H1 (cell line): ENCODE results near the gene TOMM22. TPM values are rescaled to one million over a fixed set of nuclear protein-coding genes. Genes with fewer than 3 reads are reported as not detected.

ENCODE experiments used
- CTCF ChIA-PET: fragments of 300-600 bp; sonication (Branson Sonifier 250); formaldehyde crosslinking; loops from one replicate; lab custom pipeline; 2021; ENCODE audit not compliant: partially characterized antibody; lab: Charles Lee
- POLR2A ChIA-PET: fragments of 300-600 bp; sonication (Branson Sonifier 250); formaldehyde crosslinking; loops from one replicate; lab custom pipeline; 2021; ENCODE audit warnings: inconsistent platforms; ENCODE audit not compliant: partially characterized antibody; lab: Charles Lee
- DNase-seq, 2 experiments: peaks; one replicate each; pipeline versions ENCODE4 v3.0.0 to v3.0.0-alpha.2; 2010 to 2022; ENCODE audit warnings: low spot score in 2 of 2, low read depth in 1 of 2, mixed read lengths in 1 of 2
- FAIRE-seq: peaks from 2 replicates; lab custom pipeline; 2011; peaks lifted over from hg19 to GRCh38; lab: Jason Lieb, UNC
- H2AFZ ChIP-seq: 2 replicates; pipeline ENCODE4 v1.8.1; 2012; ENCODE audit warnings: low read length, inconsistent platforms
- H2AK5ac ChIP-seq: 2 replicates; pipeline ENCODE4 v1.6.1; 2013; ENCODE audit warnings: low read depth, low read length
- H2BK120ac ChIP-seq: replicated peaks from 2 replicates; pipeline ENCODE3; 2013; ENCODE audit warnings: low read depth, low read length, inconsistent platforms
- H2BK12ac ChIP-seq: 2 replicates; pipeline ENCODE4 v1.6.1; 2013; ENCODE audit warnings: low read depth, low read length
- H2BK15ac ChIP-seq: 2 replicates; pipeline ENCODE4 v1.6.1; 2013; ENCODE audit warnings: low read length
- H2BK20ac ChIP-seq: 2 replicates; pipeline ENCODE4 v1.6.1; 2013; ENCODE audit warnings: low read length
- H2BK5ac ChIP-seq: 2 replicates; pipeline ENCODE4 v1.6.1; 2013; ENCODE audit warnings: low read depth, low read length
- H3K14ac ChIP-seq: 2 replicates; pipeline ENCODE4 v1.6.1; 2013; ENCODE audit warnings: inconsistent platforms; ENCODE audit not compliant: insufficient read length
- H3K18ac ChIP-seq: 2 replicates; pipeline ENCODE4 v1.6.1; 2013; ENCODE audit warnings: low read length; ENCODE audit errors: extremely low read depth
- H3K23ac ChIP-seq: 2 replicates; pipeline ENCODE4 v1.6.1; 2013; ENCODE audit warnings: inconsistent platforms; ENCODE audit not compliant: insufficient read length
- H3K23me2 ChIP-seq: 2 replicates; pipeline ENCODE4 v1.6.1; 2013; ENCODE audit warnings: low read depth, low read length
- H3K27ac ChIP-seq: 2 replicates; pipeline ENCODE4 v1.6.1; 2011; ENCODE audit warnings: low read depth, low read length, inconsistent platforms
- H3K27me3 ChIP-seq, 4 experiments: replicated peaks in 1 of 4; 1 replicate in 1 of 4; 2 replicates in 3 of 4; pipeline versions ENCODE4 v1.6.1 to v1.8.1; 2011 to 2013; ENCODE audit warnings: low read length in 3 of 4, mild to moderate bottlenecking in 3 of 4, inconsistent platforms in 2 of 4, mixed read lengths in 2 of 4, moderate library complexity in 1 of 4; ENCODE audit not compliant: control insufficient read depth in 3 of 4, insufficient read depth in 3 of 4; ENCODE audit errors: extremely low read depth in 1 of 4
- H3K36me3 ChIP-seq, 4 experiments: 2 replicates each; pipeline versions ENCODE4 v1.6.1 to v1.8.1; 2011 to 2013; ENCODE audit warnings: mild to moderate bottlenecking in 4 of 4, low read length in 3 of 4, moderate library complexity in 2 of 4, control low read depth in 1 of 4, inconsistent platforms in 1 of 4; ENCODE audit not compliant: insufficient read depth in 4 of 4, control insufficient read depth in 2 of 4
- H3K4ac ChIP-seq: replicated peaks from 2 replicates; pipeline ENCODE3; 2013; ENCODE audit warnings: low read length, low read depth, mixed read lengths, inconsistent platforms; ENCODE audit not compliant: insufficient read length
- H3K4me1 ChIP-seq, 4 experiments: replicated peaks in 1 of 4; 1 replicate in 1 of 4; 2 replicates in 3 of 4; pipeline versions ENCODE4 v1.6.1 to v1.8.1; 2011 to 2013; ENCODE audit warnings: low read length in 3 of 4, inconsistent platforms in 2 of 4, mixed read lengths in 1 of 4; ENCODE audit not compliant: insufficient read depth in 4 of 4, control insufficient read depth in 3 of 4
- H3K4me2 ChIP-seq, 2 experiments: 2 replicates each; pipeline versions ENCODE4 v1.6.1 to v1.8.1; 2011 to 2013; ENCODE audit warnings: low read depth in 2 of 2, low read length in 2 of 2, control low read depth in 1 of 2, inconsistent platforms in 1 of 2, mild to moderate bottlenecking in 1 of 2; ENCODE audit not compliant: insufficient read depth in 1 of 2
- H3K4me3 ChIP-seq, 4 experiments: fragments of 200-600, 300-600 bp in 1 of 4; sonication (generic), shearing (Covaris generic), sonication (Bioruptor Twin) in 1 of 4; 2 replicates each; pipeline versions ENCODE4 v1.5.1 to v1.8.1; 2011 to 2016; ENCODE audit warnings: low read length in 4 of 4, low read depth in 3 of 4, control low read depth in 2 of 4, inconsistent platforms in 2 of 4, mild to moderate bottlenecking in 2 of 4, mixed read lengths in 1 of 4, moderate library complexity in 1 of 4; ENCODE audit not compliant: insufficient read depth in 2 of 4; ENCODE audit errors: extremely low read depth in 1 of 4
- H3K56ac ChIP-seq: replicated peaks from 2 replicates; pipeline ENCODE3; 2013; ENCODE audit warnings: low read depth, mild to moderate bottlenecking, mixed read lengths, low read length, inconsistent platforms; ENCODE audit not compliant: insufficient read length
- H3K79me1 ChIP-seq: 2 replicates; pipeline ENCODE4 v1.6.1; 2013; ENCODE audit warnings: low read depth, low read length, control low read depth
- H3K79me2 ChIP-seq, 2 experiments: 2 replicates each; pipeline versions ENCODE4 v1.6.1 to v1.8.1; 2012 to 2013; ENCODE audit warnings: low read length in 2 of 2, mild to moderate bottlenecking in 2 of 2, inconsistent platforms in 1 of 2; ENCODE audit not compliant: insufficient read depth in 2 of 2, control insufficient read depth in 1 of 2
- H3K9ac ChIP-seq, 4 experiments: replicated peaks in 1 of 4; 1 replicate in 1 of 4; 2 replicates in 3 of 4; pipeline versions ENCODE4 v1.6.1 to v1.8.1; 2011 to 2013; ENCODE audit warnings: low read depth in 3 of 4, low read length in 3 of 4, control low read depth in 2 of 4, mild to moderate bottlenecking in 2 of 4, moderate library complexity in 2 of 4, inconsistent platforms in 1 of 4; ENCODE audit errors: extremely low read depth in 1 of 4
- H3K9me3 ChIP-seq, 2 experiments: 2 replicates each; pipeline versions ENCODE4 v1.6.1 to v1.8.1; 2012 to 2013; ENCODE audit warnings: mild to moderate bottlenecking in 2 of 2, moderate library complexity in 2 of 2, control low read depth in 1 of 2, inconsistent platforms in 1 of 2, low read depth in 1 of 2, low read length in 1 of 2, mixed read lengths in 1 of 2; ENCODE audit not compliant: insufficient read depth in 2 of 2
- H4K20me1 ChIP-seq, 2 experiments: replicated peaks in 1 of 2; 2 replicates each; pipeline versions ENCODE3 to v1.8.1; 2011 to 2013; ENCODE audit warnings: inconsistent platforms in 2 of 2, low read length in 2 of 2, mild to moderate bottlenecking in 1 of 2; ENCODE audit not compliant: insufficient read depth in 2 of 2, control insufficient read depth in 1 of 2
- H4K5ac ChIP-seq: 2 replicates; pipeline ENCODE4 v1.6.1; 2013; ENCODE audit warnings: low read length, low read depth, mixed read lengths, inconsistent platforms; ENCODE audit not compliant: insufficient read length
- H4K8ac ChIP-seq: 2 replicates; pipeline ENCODE4 v1.8.0; 2013; ENCODE audit warnings: mild to moderate bottlenecking, moderate library complexity, low read length, inconsistent platforms; ENCODE audit not compliant: insufficient read depth; ENCODE audit errors: extremely low read depth
- H4K91ac ChIP-seq: replicated peaks from 2 replicates; pipeline ENCODE3; 2013; ENCODE audit warnings: low read length, mixed read lengths, inconsistent platforms; ENCODE audit not compliant: insufficient read length
- CEBPB ChIP-seq: IDR thresholded peaks from 2 replicates; pipeline ENCODE4 v1.6.1; 2012; ENCODE audit warnings: low read depth, low read length
- KDM4A ChIP-seq: IDR thresholded peaks from one replicate; pipeline ENCODE4 v1.7.1; 2012; ENCODE audit warnings: low read depth, mild to moderate bottlenecking, moderate library complexity, low read length, inconsistent platforms; ENCODE audit not compliant: severe bottlenecking
- PHF8 ChIP-seq: fragments of 200-600 bp; sonication (generic); conservative IDR thresholded peaks from 2 replicates; pipeline ENCODE4 v1.7.1; 2012; ENCODE audit warnings: low read depth, mild to moderate bottlenecking, inconsistent platforms, low read length, moderate library complexity
- POLR2A ChIP-seq, 2 experiments: IDR thresholded peaks; 1 replicate in 1 of 2; 2 replicates in 1 of 2; pipeline ENCODE4 v1.6.1; 2011; ENCODE audit warnings: low read depth in 2 of 2, low read length in 2 of 2, mild to moderate bottlenecking in 2 of 2; ENCODE audit errors: control extremely low read depth in 1 of 2
- SIN3A ChIP-seq, 2 experiments: IDR thresholded peaks in 1 of 2; conservative IDR thresholded peaks in 1 of 2; 2 replicates each; pipeline ENCODE4 v1.6.1; 2011 to 2012; ENCODE audit warnings: low read length in 2 of 2, improper control_type of control experiment in 1 of 2, low read depth in 1 of 2, mild to moderate bottlenecking in 1 of 2
- WGBS, 2 experiments: shearing (Covaris generic) in 1 of 2; methylation state at CpG; one replicate each; pipeline versions ENCODE4 v1.1.6 to v1.1.7; 2013 to 2015; ENCODE audit warnings: low lambda C conversion rate in 2 of 2, mixed read lengths in 2 of 2, inconsistent platforms in 1 of 2, low coverage in 1 of 2, missing lambda C conversion rate in 1 of 2; ENCODE audit not compliant: insufficient replicate concordance in 2 of 2, insufficient coverage in 1 of 2, insufficient read length in 1 of 2; ENCODE audit errors: extremely low coverage in 1 of 2, missing lambda C conversion rate in 1 of 2; 5-methylcytosine and 5-hydroxymethylcytosine counted together
- polyA plus RNA-seq, 7 experiments: library from polyadenylated mRNA; depleted of rRNA in 3 of 7; stranded (reverse) in 5 of 7; unstranded in 2 of 7; fragments of >200 nt in 5 of 7; fragments of 200-250 nt in 2 of 7; gene quantifications; 1 replicate in 5 of 7; 2 replicates in 1 of 7; 4 replicates in 1 of 7; pipeline versions ENCODE4 v1.2.1 to v1.2.3, GENCODE V29; 2011 to 2013; ENCODE audit warnings: missing spikeins in 2 of 7, mixed read lengths in 2 of 7
- total RNA-seq: library from RNA; stranded (reverse); fragmentation: NEBNext Ultra II Directional; extraction: Animal tissue kit (Norgen Biotek cat#: 25700); gene quantifications from 2 replicates; pipeline ENCODE4 v1.2.1, GENCODE V29; 2021
- TF ChIP-seq, protein P1 (sequence below): IDR thresholded peaks from 2 replicates; pipeline ENCODE4 v1.6.1; 2011; ENCODE audit warnings: low read length, improper control_type of control experiment
- TF ChIP-seq, protein P2 (sequence below): IDR thresholded peaks from 2 replicates; pipeline ENCODE4 v1.6.1; 2012; ENCODE audit warnings: inconsistent platforms

TOMM22 gene
- total and polyA plus RNA-seq, 2 of the 8 experiments (the other 6 are each of a cell fraction or from before 2014, with no cell fraction given): 84.0 to 125 TPM

DNA sequence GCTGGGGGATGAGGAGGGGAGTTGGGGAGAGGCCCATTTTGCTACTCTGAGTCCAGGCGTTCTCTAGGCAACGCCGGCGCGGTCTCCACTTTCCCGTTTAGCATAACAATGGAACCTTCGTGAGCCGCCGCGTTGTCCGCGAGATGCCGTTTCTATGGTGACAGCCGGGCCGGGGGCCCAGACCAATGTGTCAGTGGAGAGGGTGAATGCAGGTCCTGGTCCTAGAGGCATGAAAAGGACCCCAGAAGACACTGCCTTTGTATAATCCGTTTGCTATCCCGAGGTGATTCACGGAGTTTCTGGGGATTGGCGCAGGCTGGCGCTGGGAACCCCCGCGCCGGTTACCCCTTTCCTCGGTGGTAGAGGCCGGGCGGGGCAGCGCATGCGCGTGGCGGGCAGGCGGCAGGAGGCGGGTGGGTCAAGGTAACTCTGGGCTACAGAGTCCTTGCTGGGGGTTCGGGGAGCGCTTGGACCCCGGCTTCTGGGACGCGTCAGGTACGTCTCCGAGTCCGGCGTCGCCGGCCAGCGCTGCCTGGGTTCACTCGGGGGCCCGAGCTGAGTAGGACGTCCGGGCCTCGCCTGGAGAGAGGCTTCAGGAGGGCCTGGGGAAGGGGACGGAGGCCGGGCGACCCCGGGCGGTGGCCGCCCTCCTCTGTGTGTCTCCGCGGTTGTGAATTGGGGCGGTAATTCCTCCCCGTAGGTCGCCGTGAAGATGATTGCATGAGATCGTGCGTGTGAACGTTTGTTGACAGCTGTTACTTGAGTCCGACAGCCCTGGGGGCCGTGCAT, 25.3 kb upstream of the TOMM22 start, which contains the start of the genes CBY1 and FAM227A:
Gene CBY1, plus strand, starts transcription at position 383 of the 789 bp plus-strand sequence. CDS start 11,417 bp downstream, outside the sequence.
Gene FAM227A, minus strand, starts transcription at position 137 of the 789 bp plus-strand sequence. CDS start 6,224 bp downstream, outside the sequence.
- Histone ChIP-seq H3K56ac (peak within 1 kb of the TSS; percentile 92), H3K23me2 (peaks cover 5% of the 10 kb centered on the region), H4K5ac (peak within 1 kb of the TSS; percentile 99), H3K4me3 (peak within 1 kb of the TSS; percentile 86 to 94 (median 87)), H2BK20ac (no peak within 1 kb of the TSS), H3K79me2 (0 out of 4 replicates have a peak, but pooled peaks cover 0 to 7% of the 10 kb centered on the region in 2 experiments), H3K4me2 (peak within 1 kb of the TSS; percentile 75 to 90), H3K9ac (peak within 1 kb of the TSS; percentile 76 to 99 (median 98)), H3K4ac (no peak within 1 kb of the TSS), H4K8ac (peak within 1 kb of the TSS; percentile 98), H4K91ac (peak within 1 kb of the TSS; percentile 90), H3K36me3 (no peaks in the 10 kb centered on the region), H3K18ac (peak within 1 kb of the TSS; percentile 99), H3K9me3 (no peaks in the 10 kb centered on the region), H3K14ac (peak within 1 kb of the TSS; percentile 91), H2BK15ac (peak within 1 kb of the TSS; percentile 21; the same call in 1 of the 2 replicates), H3K23ac (no peak within 1 kb of the TSS), H2AFZ (peak within 1 kb of the TSS; percentile 98), H3K27ac (peak within 1 kb of the TSS; percentile 99), H3K27me3 (no peaks in the 10 kb centered on the region), H2BK120ac (peak within 1 kb of the TSS; percentile 76), H3K79me1 (no peaks in the 10 kb centered on the region), H2BK5ac (peak within 1 kb of the TSS; percentile 99), H2AK5ac (no peak within 1 kb of the TSS), H3K4me1 (peaks cover 0 to 5% (median 1%) of the 10 kb centered on the region in 4 experiments; a peak in 3 of 7 replicates), H4K20me1 (no peaks in the 10 kb centered on the region), H2BK12ac (peak within 1 kb of the TSS; percentile 98)
- POLR2A ChIA-PET: interaction anchor here (0.6 to 1.4 kb wide), 6 partner anchors 11 to 56 kb away, joined by 3 to 5 read pairs (median 4); partner anchors contain the start of gene GTPBP1
- 1% methylated on average over 61 of the region's 66 CpGs; no CpG with 5 or more reads in 1 of the 2 experiments for WGBS, 2 experiments
- DNase-seq (peak; percentile 65 to 97), FAIRE-seq (peak; percentile 85)
- CTCF ChIA-PET: interaction anchor here (1.6 kb wide), 1 partner anchor 23 kb away, joined by 4 read pairs; no protein-coding TSS in a partner anchor
- TF ChIP-seq, protein P1, sequence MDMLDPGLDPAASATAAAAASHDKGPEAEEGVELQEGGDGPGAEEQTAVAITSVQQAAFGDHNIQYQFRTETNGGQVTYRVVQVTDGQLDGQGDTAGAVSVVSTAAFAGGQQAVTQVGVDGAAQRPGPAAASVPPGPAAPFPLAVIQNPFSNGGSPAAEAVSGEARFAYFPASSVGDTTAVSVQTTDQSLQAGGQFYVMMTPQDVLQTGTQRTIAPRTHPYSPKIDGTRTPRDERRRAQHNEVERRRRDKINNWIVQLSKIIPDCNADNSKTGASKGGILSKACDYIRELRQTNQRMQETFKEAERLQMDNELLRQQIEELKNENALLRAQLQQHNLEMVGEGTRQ: no peak
- peak in 1 of 2 experiments; percentile 44; a peak in 1 of 3 replicates for TF ChIP-seq POLR2A (IDR thresholded peaks at IDR 0.05; ENCODE audit: control extremely low read depth in 1 of 2, low read depth in 2 of 2, low read length in 2 of 2)
- TF ChIP-seq SIN3A (conservative IDR thresholded peaks at IDR 0.05 in 1 of 2, IDR thresholded peaks at IDR 0.05 in 1 of 2; ENCODE audit: low read depth in 1 of 2, low read length in 2 of 2): peak; percentile 94 to 99
- TF ChIP-seq KDM4A: peak; percentile 40
- TF ChIP-seq, protein P2, sequence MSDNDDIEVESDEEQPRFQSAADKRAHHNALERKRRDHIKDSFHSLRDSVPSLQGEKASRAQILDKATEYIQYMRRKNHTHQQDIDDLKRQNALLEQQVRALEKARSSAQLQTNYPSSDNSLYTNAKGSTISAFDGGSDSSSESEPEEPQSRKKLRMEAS: peak; percentile 37
- TF ChIP-seq PHF8: peak; percentile 37
- TF ChIP-seq CEBPB: no peak
